Measurements from ENCODE around the gene PAIP1.
"Not testable (repeated sequence)": the region's sequence is repeated elsewhere in the genome, so short reads cannot be mapped to it uniquely, and the experiment has no call there.

PAIP1 gene

GRCh38 chr5:43556857-43557542 lies at the start of gene PAIP1:
PAIP1 (minus strand) TSS chr5:43557077; CDS start chr5:43556846, 231 bp downstream.
- peak; percentile 88 for DNase-seq

GRCh38 chr5:43606351-43606750 lies 49.5 kb upstream of the PAIP1 start:
- DNase-seq = no peak

- DNase-seq = no peak
These were observed 47.8 kb upstream of the PAIP1 start for GRCh38 chr5:43604699-43605098.

- no peak for DNase-seq
These were observed 46.7 kb upstream of the PAIP1 start for GRCh38 chr5:43603344-43604217.

GRCh38 chr5:43602461-43603343 lies 45.8 kb upstream of the PAIP1 start, which contains the start of gene NNT:
NNT (plus strand) TSS chr5:43603180; CDS start chr5:43609196, 6,016 bp downstream.
- no peak for DNase-seq

GRCh38 chr5:43601454-43602260 lies 44.8 kb upstream of the PAIP1 start:
- DNase-seq = no peak

GRCh38 chr5:43598927-43599326 lies 42.0 kb upstream of the PAIP1 start:
- not testable (repeated sequence) for DNase-seq

GRCh38 chr5:43592363-43592762 lies 35.5 kb upstream of the PAIP1 start:
- no peak for DNase-seq

GRCh38 chr5:43590700-43591099 lies 33.8 kb upstream of the PAIP1 start:
- no peak for DNase-seq

GRCh38 chr5:43589310-43589709 lies 32.4 kb upstream of the PAIP1 start:
- DNase-seq = no peak

- no peak for DNase-seq
These were observed 32.0 kb upstream of the PAIP1 start for GRCh38 chr5:43588842-43589241.

- no peak for DNase-seq
These were observed 27.4 kb upstream of the PAIP1 start for GRCh38 chr5:43584166-43584699.

GRCh38 chr5:43583724-43584123 lies 26.8 kb upstream of the PAIP1 start:
- no peak for DNase-seq

GRCh38 chr5:43582082-43583005 lies 25.5 kb upstream of the PAIP1 start:
- DNase-seq = no peak

- DNase-seq = no peak
These were observed 24.5 kb upstream of the PAIP1 start for GRCh38 chr5:43581398-43581797.

GRCh38 chr5:43580402-43581210 lies 23.7 kb upstream of the PAIP1 start:
- not testable (repeated sequence) for DNase-seq

GRCh38 chr5:43573058-43573457 lies 16.2 kb upstream of the PAIP1 start:
- no peak for DNase-seq

- DNase-seq = no peak
These were observed 15.5 kb upstream of the PAIP1 start for GRCh38 chr5:43572357-43572756.

- no peak for DNase-seq
These were observed 14.4 kb upstream of the PAIP1 start for GRCh38 chr5:43571237-43571636.

Data from NCI-H226 (cell line).